ENCODE data around the gene FASLG. TPM values are rescaled to one million over a fixed set of nuclear protein-coding genes. Genes with fewer than 3 reads are reported as not detected.

The FASLG gene
- total RNA-seq = 10 to 100 TPM; 22.1 to 44.5 (median 24.1) TPM
- 41.1 TPM for total RNA-seq (2013)

DNA sequence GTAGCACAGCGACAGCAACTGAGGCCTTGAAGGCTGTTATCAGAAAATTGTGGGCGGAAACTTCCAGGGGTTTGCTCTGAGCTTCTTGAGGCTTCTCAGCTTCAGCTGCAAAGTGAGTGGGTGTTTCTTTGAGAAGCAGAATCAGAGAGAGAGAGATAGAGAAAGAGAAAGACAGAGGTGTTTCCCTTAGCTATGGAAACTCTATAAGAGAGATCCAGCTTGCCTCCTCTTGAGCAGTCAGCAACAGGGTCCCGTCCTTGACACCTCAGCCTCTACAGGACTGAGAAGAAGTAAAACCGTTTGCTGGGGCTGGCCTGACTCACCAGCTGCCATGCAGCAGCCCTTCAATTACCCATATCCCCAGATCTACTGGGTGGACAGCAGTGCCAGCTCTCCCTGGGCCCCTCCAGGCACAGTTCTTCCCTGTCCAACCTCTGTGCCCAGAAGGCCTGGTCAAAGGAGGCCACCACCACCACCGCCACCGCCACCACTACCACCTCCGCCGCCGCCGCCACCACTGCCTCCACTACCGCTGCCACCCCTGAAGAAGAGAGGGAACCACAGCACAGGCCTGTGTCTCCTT is at the start of gene FASLG:
Gene FASLG (plus strand): TSS at position 233 of the 583 bp plus-strand sequence. CDS start 99 bp downstream, at position 332.
- Mint-ChIP-seq H3K36me3 (peaks cover 17% of the 10 kb centered on the region), H3K27ac (peak within 1 kb of the TSS; percentile 98), H3K4me1 (peaks cover 58 to 70% of the 10 kb centered on the region in 2 donors), H3K4me3 (peak within 1 kb of the TSS; percentile 92), H3K27me3 (ENCODE audit: low read depth in 2 of 2) (no peaks in the 10 kb centered on the region), H3K9me3 (no peaks in the 10 kb centered on the region)
- Histone ChIP-seq H3K4me1 (ENCODE audit: control insufficient read depth, insufficient read depth, low read length) (peaks cover 19% of the 10 kb centered on the region), H3K36me3 (ENCODE audit: control insufficient read depth, insufficient read depth, low read length) (peaks cover 3% of the 10 kb centered on the region), H3K27ac (ENCODE audit: low read length) (peak within 1 kb of the TSS; percentile 51), H3K4me3 (ENCODE audit: low read length) (peak within 1 kb of the TSS; percentile 72), H3K9me3 (ENCODE audit: control insufficient read depth, insufficient read depth, low read length) (no peaks in the 10 kb centered on the region), H3K27me3 (ENCODE audit: control insufficient read depth, insufficient read depth, low read length) (no peaks in the 10 kb centered on the region)
- 29% methylated on average over 4 of the region's 11 CpGs for WGBS (ENCODE audit: insufficient coverage)
- peak; percentile 57 to 70 (median 58) for ATAC-seq
- TF ChIP-seq, protein P1, sequence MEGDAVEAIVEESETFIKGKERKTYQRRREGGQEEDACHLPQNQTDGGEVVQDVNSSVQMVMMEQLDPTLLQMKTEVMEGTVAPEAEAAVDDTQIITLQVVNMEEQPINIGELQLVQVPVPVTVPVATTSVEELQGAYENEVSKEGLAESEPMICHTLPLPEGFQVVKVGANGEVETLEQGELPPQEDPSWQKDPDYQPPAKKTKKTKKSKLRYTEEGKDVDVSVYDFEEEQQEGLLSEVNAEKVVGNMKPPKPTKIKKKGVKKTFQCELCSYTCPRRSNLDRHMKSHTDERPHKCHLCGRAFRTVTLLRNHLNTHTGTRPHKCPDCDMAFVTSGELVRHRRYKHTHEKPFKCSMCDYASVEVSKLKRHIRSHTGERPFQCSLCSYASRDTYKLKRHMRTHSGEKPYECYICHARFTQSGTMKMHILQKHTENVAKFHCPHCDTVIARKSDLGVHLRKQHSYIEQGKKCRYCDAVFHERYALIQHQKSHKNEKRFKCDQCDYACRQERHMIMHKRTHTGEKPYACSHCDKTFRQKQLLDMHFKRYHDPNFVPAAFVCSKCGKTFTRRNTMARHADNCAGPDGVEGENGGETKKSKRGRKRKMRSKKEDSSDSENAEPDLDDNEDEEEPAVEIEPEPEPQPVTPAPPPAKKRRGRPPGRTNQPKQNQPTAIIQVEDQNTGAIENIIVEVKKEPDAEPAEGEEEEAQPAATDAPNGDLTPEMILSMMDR (IDR thresholded peaks at IDR 0.05) = no peak
- intact Hi-C loops (cut with micrococcal nuclease) = loop anchor here (1.0 to 2.0 kb wide), 3 partner anchors 12 to 20 kb away; no protein-coding TSS in a partner anchor
- peak; percentile 58 to 70 for DNase-seq

GRCh38 chr1:172609528-172609927 is 49.4 kb upstream of the FASLG start:
- no peak overlapping the region for H3K4me3 Mint-ChIP-seq
- Histone ChIP-seq H3K27ac (ENCODE audit: low read length) (no peak overlapping the region), H3K27me3 (ENCODE audit: control insufficient read depth, insufficient read depth, low read length) (no peaks in the 10 kb centered on the region), H3K4me1 (ENCODE audit: control insufficient read depth, insufficient read depth, low read length) (no peaks in the 10 kb centered on the region), H3K4me3 (ENCODE audit: low read length) (no peak overlapping the region), H3K9me3 (ENCODE audit: control insufficient read depth, insufficient read depth, low read length) (no peaks in the 10 kb centered on the region), H3K36me3 (ENCODE audit: control insufficient read depth, insufficient read depth, low read length) (peaks cover 35% of the 10 kb centered on the region)
- ATAC-seq (peak; percentile 76 to 95 (median 86)), DNase-seq (peak in 1 of 2 donors; percentile 63)
- peaks cover 10% of the 10 kb centered on the region for H3K36me3 Mint-ChIP-seq
- 93% methylated on average over 3 of the region's 3 CpGs for WGBS (ENCODE audit: insufficient coverage)
- peak overlapping the region; percentile 66 to 80 for H3K27ac Mint-ChIP-seq
- TF ChIP-seq, protein P1 (IDR thresholded peaks at IDR 0.05) = peak; percentile 69
- intact Hi-C loops (cut with micrococcal nuclease) = loop anchor here (1.0 kb wide), 2 partner anchors 110 to 119 kb away; no protein-coding TSS in a partner anchor
- H3K4me1 Mint-ChIP-seq = peaks cover 9% of the 10 kb centered on the region in 2 donors
- H3K9me3 Mint-ChIP-seq = no peaks in the 10 kb centered on the region
- H3K27me3 Mint-ChIP-seq (ENCODE audit: low read depth in 2 of 2) = no peaks in the 10 kb centered on the region

- Histone ChIP-seq H3K4me1 (ENCODE audit: control insufficient read depth, insufficient read depth, low read length) (no peaks in the 10 kb centered on the region), H3K27ac (ENCODE audit: low read length) (no peak overlapping the region), H3K4me3 (ENCODE audit: low read length) (no peak overlapping the region), H3K27me3 (ENCODE audit: control insufficient read depth, insufficient read depth, low read length) (no peaks in the 10 kb centered on the region), H3K36me3 (ENCODE audit: control insufficient read depth, insufficient read depth, low read length) (peaks cover 24% of the 10 kb centered on the region), H3K9me3 (ENCODE audit: control insufficient read depth, insufficient read depth, low read length) (no peaks in the 10 kb centered on the region)
- WGBS (ENCODE audit: insufficient coverage) = 93% methylated on average over 2 of the region's 2 CpGs
- Mint-ChIP-seq H3K27ac (no peak overlapping the region), H3K4me1 (peaks cover 9% of the 10 kb centered on the region in 2 donors), H3K9me3 (peaks cover 8 to 10% of the 10 kb centered on the region in 2 donors), H3K27me3 (ENCODE audit: low read depth in 2 of 2) (no peaks in the 10 kb centered on the region), H3K36me3 (peaks cover 30% of the 10 kb centered on the region), H3K4me3 (no peak overlapping the region)
- no peak for DNase-seq
- no peak for ATAC-seq
- intact Hi-C loops (cut with micrococcal nuclease) = no loop called here
- TF ChIP-seq, protein P1 (IDR thresholded peaks at IDR 0.05) = no peak
Observed at GRCh38 chr1:172612478-172612877, 46.4 kb upstream of the FASLG start.
